GM18519 (cell line): ENCODE data around the gene BRCA1.
"Not testable (repeated sequence)": the region's sequence is repeated elsewhere in the genome, so short reads cannot be mapped to it uniquely, and the experiment has no call there.

Source experiments
- ATAC-seq: cut with Tn5 transposase; IDR thresholded peaks from one replicate; pipeline ENCODE4 v1.9.1; 2021; ENCODE audit warnings: mild to moderate bottlenecking, moderate library complexity; ENCODE audit not compliant: unreplicated experiment, low FRiP score

BRCA1 gene

DNA sequence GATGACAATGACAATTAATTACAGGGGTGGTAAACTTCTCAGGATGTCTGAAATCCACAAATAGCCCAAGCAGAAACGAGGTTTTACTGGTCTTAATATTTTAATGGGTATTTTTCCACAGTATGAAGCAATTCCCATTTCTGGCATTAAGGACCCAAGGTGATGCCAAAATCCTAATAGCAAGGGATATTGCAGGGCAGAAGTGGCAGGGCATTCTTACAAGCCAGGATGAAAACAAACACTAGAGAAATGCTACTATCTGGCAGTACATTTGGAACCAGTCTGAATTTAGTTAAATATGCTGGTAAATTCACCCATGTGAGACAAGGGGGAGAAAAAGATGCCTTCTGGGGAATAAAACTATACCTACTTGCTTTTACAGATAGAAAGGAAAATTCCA is 54.9 kb downstream of the BRCA1 start:
- ATAC-seq = no peak

DNA sequence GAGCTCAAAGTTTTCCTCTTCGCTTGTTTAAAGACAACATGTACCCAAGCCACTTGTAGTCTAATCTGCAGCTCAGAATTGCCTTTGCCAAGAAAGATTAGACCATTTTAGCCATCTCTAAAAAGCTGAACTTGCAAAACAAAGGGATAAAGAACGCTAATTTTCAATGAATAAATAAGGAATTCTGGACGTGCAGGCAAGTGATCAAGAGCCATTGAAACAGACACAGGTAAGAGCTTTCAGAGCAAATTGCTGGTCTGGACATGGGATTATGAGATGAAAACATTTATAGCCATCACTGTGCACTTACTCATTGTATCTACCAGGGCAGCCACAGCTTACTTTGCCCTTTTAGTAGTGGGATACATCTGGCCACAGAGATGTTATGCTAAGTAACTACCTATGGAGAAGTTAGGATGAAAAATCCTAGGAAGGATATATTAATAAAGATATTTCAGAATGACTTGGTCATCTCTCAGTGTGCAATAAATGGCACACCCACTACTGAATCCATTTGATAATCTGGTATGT is 55.7 kb downstream of the BRCA1 start:
- no peak for ATAC-seq

GRCh38 chr17:43068570-43069367 is 56.4 kb downstream of the BRCA1 start:
- ATAC-seq = no peak

DNA sequence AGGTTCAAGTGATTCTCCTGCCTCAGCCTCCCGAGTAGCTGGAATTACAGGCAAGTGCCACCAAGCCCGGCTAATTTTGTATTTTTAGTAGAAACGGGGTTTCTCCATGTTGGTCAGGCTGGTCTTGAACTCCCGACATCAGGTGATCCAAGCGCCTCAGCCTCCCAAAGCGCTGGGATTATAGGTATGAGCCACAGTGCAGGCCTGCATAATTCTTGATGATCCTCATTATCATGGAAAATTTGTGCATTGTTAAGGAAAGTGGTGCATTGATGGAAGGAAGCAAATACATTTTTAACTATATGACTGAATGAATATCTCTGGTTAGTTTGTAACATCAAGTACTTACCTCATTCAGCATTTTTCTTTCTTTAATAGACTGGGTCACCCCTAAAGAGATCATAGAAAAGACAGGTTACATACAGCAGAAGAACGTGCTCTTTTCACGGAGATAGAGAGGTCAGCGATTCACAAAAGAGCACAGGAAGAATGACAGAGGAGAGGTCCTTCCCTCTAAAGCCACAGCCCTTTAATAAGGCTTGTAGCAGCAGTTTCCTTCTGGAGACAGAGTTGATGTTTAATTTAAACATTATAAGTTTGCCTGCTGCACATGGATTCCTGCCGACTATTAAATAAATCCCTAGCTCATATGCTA is 62.1 kb downstream of the BRCA1 start:
- ATAC-seq = no peak

DNA sequence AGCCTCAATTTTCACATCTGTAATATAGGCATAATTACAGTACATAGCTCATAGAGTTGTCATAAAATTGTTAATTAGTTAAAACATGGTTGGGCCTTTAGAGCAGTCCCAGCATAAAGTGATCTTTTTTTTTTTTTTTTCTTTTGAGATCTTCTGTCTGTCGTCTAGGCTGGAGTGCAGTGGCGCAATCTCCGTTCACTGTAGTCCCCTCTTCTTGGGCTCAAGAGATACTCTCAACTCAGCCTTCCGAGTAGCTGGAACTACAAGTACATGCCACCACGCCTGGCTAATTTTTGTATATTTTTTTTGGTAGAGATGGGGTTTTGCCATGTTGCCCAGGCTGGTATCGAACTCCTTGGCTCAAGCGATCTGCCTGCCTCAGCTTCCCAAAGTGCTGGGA is 69.1 kb downstream of the BRCA1 start:
- no peak for ATAC-seq

- ATAC-seq = not testable (repeated sequence)
Measured at GRCh38 chr17:43053008-43053407, 72.2 kb downstream of the BRCA1 start.

DNA sequence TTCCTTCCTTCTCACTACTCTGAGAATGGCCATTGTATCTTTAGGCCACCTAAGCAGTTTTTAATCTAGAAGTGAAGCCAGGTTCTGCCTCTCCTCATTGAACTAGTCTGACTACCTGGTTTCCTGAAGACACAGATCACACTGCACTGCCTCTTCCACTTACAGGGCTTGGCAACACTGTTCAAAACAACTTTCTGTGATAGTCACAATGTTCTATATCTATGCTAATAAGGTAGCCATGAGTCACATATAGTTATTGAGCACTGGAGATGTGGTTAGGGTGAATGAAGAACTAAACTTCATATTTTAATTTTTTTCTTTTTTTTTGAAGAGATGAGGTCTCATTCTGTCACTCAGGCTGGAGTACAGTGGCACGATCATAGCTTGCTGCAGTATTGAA is 73.2 kb downstream of the BRCA1 start:
- no peak for ATAC-seq

- no peak for ATAC-seq
Measured at GRCh38 chr17:43044024-43044423, 81.1 kb downstream of the BRCA1 start.

- no peak for ATAC-seq
Measured at GRCh38 chr17:43043307-43043706, 81.9 kb downstream of the BRCA1 start.

DNA sequence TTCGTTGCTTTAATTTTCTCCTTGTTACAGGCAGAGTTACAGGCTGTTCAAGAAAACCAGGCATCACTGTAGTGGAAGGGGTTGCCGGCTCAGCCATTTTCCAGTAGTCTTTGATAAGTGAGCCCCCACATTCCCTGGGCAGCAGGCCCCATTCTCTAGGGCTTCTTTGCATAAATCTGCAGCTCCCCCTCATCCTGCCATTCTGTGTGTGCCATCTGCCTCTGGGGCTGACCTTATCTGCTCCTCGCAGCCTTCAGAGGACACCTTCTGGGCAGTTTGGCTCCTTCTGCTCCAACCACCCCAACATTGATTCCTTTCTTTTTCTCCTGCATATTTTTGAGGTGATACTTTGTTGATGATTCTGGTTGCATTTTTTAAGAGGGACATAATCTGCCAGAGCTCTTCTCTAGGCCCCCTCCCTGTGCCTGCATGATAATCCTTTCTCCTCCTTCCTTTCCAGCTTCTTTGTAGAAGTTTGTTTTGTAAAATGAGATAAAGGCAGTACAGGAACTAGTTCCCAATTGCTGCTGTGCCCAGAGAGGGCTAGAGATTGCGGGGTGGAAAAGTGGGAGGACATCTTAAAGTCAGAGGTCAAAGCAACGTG is 83.0 kb downstream of the BRCA1 start:
- ATAC-seq = no peak

GRCh38 chr17:43040655-43041054 is 84.5 kb downstream of the BRCA1 start:
- ATAC-seq = no peak

- no peak for ATAC-seq
Measured at GRCh38 chr17:43039646-43040045, 85.5 kb downstream of the BRCA1 start.

DNA sequence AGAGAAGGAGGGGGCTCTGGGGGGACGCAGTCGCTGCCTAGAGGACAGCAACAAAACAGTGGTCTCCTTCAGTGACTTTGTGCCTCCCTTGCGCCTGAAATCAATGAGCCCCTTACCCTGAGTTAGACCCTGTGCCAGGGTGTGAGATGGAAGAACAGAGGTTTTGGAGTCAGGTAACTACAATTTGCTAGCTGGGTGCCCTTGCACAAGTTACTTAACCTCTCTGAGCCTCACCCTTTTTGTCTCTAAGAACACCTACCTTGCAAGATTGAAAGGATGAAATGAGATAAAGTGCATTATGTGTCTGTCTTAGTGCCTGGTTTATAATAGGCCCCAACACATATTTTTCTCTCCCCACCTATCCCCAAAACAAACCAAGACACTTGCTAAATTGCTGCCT is 90.3 kb downstream of the BRCA1 start:
- ATAC-seq = no peak

DNA sequence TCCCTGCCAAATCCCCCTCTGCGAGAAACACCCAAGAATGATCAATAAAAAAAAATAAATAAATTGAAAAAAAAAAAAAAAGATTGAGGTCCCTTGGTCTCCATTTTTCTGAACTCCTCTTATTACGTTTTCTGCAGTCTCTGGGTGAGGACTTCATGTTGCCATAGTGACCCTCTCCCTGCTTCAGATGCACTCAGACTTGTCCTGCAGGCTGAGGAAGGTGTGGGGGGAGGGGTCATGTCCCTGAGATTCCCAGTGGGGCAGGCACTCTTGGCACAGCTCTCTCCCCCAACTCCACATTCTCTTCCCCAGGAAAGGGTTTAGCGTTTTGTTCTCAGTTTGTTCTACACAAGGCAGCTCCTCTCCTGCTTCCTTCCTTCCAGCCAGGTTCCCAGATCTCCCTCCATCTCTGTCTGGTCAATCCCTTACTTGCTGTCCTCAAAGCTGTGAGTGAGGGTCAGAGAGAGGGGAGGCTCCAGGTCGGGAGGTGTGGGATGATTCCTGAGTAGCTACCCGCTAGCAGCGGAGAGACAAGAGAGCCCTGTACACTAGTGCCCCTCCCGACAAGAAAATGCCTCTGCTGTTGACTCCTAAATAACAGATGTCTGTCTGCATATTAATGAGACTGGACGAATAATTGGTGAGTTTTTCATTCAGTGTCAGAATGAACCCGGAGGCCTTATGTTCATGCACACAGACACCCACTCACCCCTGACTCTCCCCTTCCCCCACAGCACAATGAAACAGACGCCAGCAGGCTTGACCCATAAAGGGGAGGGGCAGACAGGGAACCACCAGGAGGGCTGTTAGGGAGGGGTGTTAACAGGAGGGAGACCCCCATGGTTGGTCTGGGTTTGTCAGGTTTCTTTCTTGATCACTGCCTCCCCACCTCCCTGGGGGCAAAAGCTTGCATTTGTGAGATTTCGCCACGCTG is 90.9 kb downstream of the BRCA1 start:
- no peak for ATAC-seq

DNA sequence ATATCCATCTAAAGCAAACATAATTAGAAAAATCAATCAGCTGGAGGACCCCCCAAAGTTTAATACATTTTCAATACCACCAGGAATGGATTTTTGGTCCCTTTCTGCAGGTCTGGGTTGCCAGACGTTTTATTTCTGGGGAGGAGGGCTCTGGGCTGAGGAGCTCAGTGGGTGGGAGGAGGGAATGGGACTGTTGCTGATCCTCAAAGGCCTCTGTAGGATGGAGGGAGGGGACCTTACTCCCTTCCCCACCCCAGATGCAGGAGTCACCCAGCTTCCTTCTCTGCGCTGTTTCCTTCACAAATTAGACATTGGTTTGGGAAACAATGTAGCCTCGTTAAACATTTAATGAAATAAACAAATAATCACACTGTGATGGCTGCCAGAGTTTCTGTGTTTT is 93.5 kb downstream of the BRCA1 start:
- ATAC-seq = no peak

- no peak for ATAC-seq
Measured at GRCh38 chr17:43030137-43030767, 94.9 kb downstream of the BRCA1 start.

GRCh38 chr17:43028221-43028861 is 96.8 kb downstream of the BRCA1 start:
- ATAC-seq = no peak

DNA sequence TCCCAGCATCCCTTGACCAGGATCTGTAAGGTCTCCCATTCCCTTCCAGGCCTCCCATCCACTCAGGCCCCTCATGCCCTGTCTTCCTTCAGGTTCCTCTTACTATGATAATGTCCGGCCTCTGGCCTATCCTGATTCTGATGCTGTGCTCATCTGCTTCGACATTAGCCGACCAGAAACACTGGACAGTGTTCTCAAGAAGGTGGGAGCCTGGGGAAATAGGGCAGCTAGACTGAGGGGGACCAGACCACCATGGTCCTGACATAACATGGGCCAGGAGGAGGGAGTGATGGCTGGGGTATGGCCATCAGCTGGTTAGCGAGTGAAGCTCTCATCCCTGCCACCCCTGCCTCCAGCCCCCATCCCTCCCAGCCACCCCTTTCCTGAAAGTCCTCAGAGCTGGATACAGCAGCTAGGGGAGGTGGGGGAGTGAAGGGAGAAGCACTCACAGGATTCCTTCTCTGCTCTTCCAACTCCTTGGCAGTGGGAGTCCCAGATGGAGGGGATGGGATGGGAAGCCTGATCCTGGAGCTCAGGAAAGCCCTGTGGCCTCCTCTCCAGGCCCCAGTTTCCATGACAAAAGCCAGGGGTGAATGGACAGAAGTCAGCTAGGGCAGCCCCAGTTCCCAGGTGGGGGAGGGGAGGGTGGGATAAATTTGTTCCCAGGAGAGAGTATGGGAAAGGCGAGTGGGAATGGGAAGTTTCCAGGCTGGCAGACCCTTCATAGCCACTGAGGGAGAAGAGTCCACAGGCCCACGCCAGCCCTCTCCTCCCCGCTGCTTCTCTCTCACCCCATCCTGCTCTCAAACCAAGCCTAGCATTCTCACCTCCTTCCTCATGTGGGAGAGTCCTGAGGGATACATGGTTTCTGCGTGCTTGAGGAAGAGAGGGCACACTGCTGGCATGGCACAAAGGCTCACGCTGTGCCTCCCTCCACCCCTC is 97.8 kb downstream of the BRCA1 start:
- ATAC-seq = no peak
